ENCODE results near the gene ERMN. TPM values are rescaled to one million over a fixed set of nuclear protein-coding genes. Genes with fewer than 3 reads are reported as not detected.
A peak's percentile ranks its signal among the peaks of the same experiment; 100 is the strongest.

Gene ERMN
- total and polyA plus RNA-seq, 2 experiments from 2014 or later, result not detected

GRCh38 chr2:157318884-157319283 lies 6.7 kb downstream of the ERMN start:
- 97 to 98% methylated on average over 2 of the region's 2 CpGs for WGBS, 2 experiments (ENCODE audit: low coverage in 1 of 2, low lambda C conversion rate in 2 of 2, missing lambda C conversion rate in 2 of 2)
- no peaks in the 10 kb centered on the region for H3K9me2 ChIP-seq (ENCODE audit: insufficient read depth)
- no peaks in the 10 kb centered on the region for H3K79me2 ChIP-seq (ENCODE audit: insufficient read depth)
- H3K4me2 ChIP-seq (ENCODE audit: unreplicated experiment), result no peak overlapping the region
- no peak overlapping the region for H3K4me3 ChIP-seq
- no peaks in the 10 kb centered on the region for H3K27me3 ChIP-seq (replicated peaks; ENCODE audit: insufficient read depth)
- H3F3A ChIP-seq (ENCODE audit: insufficient read depth), result peaks cover 9% of the 10 kb centered on the region; the same call in 1 of the 2 replicates
- H3K27ac ChIP-seq, result no peak overlapping the region
- H3K4me1 ChIP-seq (ENCODE audit: insufficient read depth), result peaks cover 17% of the 10 kb centered on the region; the same call in 1 of the 2 replicates
- no peak for TF ChIP-seq EZH2phosphoT487 (IDR thresholded peaks at IDR 0.05; ENCODE audit: insufficient read depth, low read depth)
- no peak overlapping the region for H3K9ac ChIP-seq
- no peaks in the 10 kb centered on the region for H3K36me3 ChIP-seq (ENCODE audit: low read depth)
- no peaks in the 10 kb centered on the region for H3K9me3 ChIP-seq (ENCODE audit: low read depth)
- DNase-seq, result no peak
- in situ Hi-C loops (cut with MboI), result no loop called here
- no peaks in the 10 kb centered on the region for H4K20me1 ChIP-seq (ENCODE audit: insufficient read depth)
- H2AFZ ChIP-seq, result no peak overlapping the region

- in situ Hi-C loops (cut with MboI), result no loop called here
- peaks cover 32% of the 10 kb centered on the region for H3F3A ChIP-seq (ENCODE audit: insufficient read depth)
- no peaks in the 10 kb centered on the region for H3K79me2 ChIP-seq (ENCODE audit: insufficient read depth)
- 76 to 79% methylated on average over 4 of the region's 4 CpGs for WGBS, 2 experiments (ENCODE audit: low coverage in 1 of 2, low lambda C conversion rate in 2 of 2, missing lambda C conversion rate in 2 of 2)
- no peak overlapping the region for H2AFZ ChIP-seq
- DNase-seq, result no peak
- H3K9me2 ChIP-seq (ENCODE audit: insufficient read depth), result no peaks in the 10 kb centered on the region
- H3K4me2 ChIP-seq (ENCODE audit: unreplicated experiment), result no peak overlapping the region
- no peak overlapping the region for H3K27ac ChIP-seq
- H3K4me1 ChIP-seq (ENCODE audit: insufficient read depth), result peaks cover 44% of the 10 kb centered on the region
- H3K9ac ChIP-seq, result no peak overlapping the region
- no peaks in the 10 kb centered on the region for H3K9me3 ChIP-seq (ENCODE audit: low read depth)
- H3K27me3 ChIP-seq (replicated peaks; ENCODE audit: insufficient read depth), result no peaks in the 10 kb centered on the region
- H3K4me3 ChIP-seq, result no peak overlapping the region
- TF ChIP-seq EZH2 (IDR thresholded peaks at IDR 0.05; ENCODE audit: insufficient read depth, poor library complexity, severe bottlenecking) (no peak), EZH2phosphoT487 (IDR thresholded peaks at IDR 0.05; ENCODE audit: insufficient read depth, low read depth) (no peak)
- no peaks in the 10 kb centered on the region for H4K20me1 ChIP-seq (ENCODE audit: insufficient read depth)
- 0 out of 2 replicates have a peak, but pooled peaks cover 6% of the 10 kb centered on the region for H3K36me3 ChIP-seq (ENCODE audit: low read depth)
Measured at GRCh38 chr2:157315901-157316300, 9.7 kb downstream of the ERMN start.

- Histone ChIP-seq H3K9ac (no peak overlapping the region), H3K79me2 (ENCODE audit: insufficient read depth) (no peaks in the 10 kb centered on the region), H3K4me1 (ENCODE audit: insufficient read depth) (peaks cover 38% of the 10 kb centered on the region), H3K27ac (peak overlapping the region; percentile 58), H3K27me3 (replicated peaks; ENCODE audit: insufficient read depth) (no peaks in the 10 kb centered on the region), H3K9me3 (ENCODE audit: low read depth) (no peaks in the 10 kb centered on the region), H3K4me3 (no peak overlapping the region; the same call in 1 of the 2 replicates), H2AFZ (0 out of 2 replicates have a peak overlapping the region, but pooled peaks have one; percentile 4), H3K36me3 (ENCODE audit: low read depth) (peaks cover 26% of the 10 kb centered on the region; the same call in 1 of the 2 replicates), H4K20me1 (ENCODE audit: insufficient read depth) (no peaks in the 10 kb centered on the region), H3F3A (ENCODE audit: insufficient read depth) (peaks cover 26% of the 10 kb centered on the region), H3K9me2 (ENCODE audit: insufficient read depth) (no peaks in the 10 kb centered on the region), H3K4me2 (ENCODE audit: unreplicated experiment) (peak overlapping the region; percentile 25)
- WGBS, 2 experiments (ENCODE audit: low coverage in 1 of 2, low lambda C conversion rate in 2 of 2, missing lambda C conversion rate in 2 of 2), result 7% methylated on average over 1 of the region's 1 CpG
- in situ Hi-C loops (cut with MboI), result no loop called here
- DNase-seq, result peak; percentile 62
- TF ChIP-seq EZH2 (IDR thresholded peaks at IDR 0.05; ENCODE audit: insufficient read depth, poor library complexity, severe bottlenecking), result no peak
Measured at GRCh38 chr2:157312866-157313486, 12.6 kb downstream of the ERMN start.

- no peak for TF ChIP-seq EZH2phosphoT487 (IDR thresholded peaks at IDR 0.05; ENCODE audit: insufficient read depth, low read depth)
- no peak for TF ChIP-seq EZH2 (IDR thresholded peaks at IDR 0.05; ENCODE audit: insufficient read depth, poor library complexity, severe bottlenecking)
- in situ Hi-C loops (cut with MboI), result no loop called here
Measured at GRCh38 chr2:157311706-157312105, 13.9 kb downstream of the ERMN start.

More at GRCh38 chr2:157311706-157312105, 13.9 kb downstream of the ERMN start:
- no peak for DNase-seq
- Histone ChIP-seq H3K9me3 (ENCODE audit: low read depth) (no peaks in the 10 kb centered on the region), H3F3A (ENCODE audit: insufficient read depth) (peaks cover 28% of the 10 kb centered on the region), H3K27me3 (replicated peaks; ENCODE audit: insufficient read depth) (no peaks in the 10 kb centered on the region), H3K4me3 (no peak overlapping the region), H3K9ac (no peak overlapping the region), H3K36me3 (ENCODE audit: low read depth) (peaks cover 35% of the 10 kb centered on the region; the same call in 1 of the 2 replicates), H3K4me1 (ENCODE audit: insufficient read depth) (peaks cover 43% of the 10 kb centered on the region), H2AFZ (no peak overlapping the region), H4K20me1 (ENCODE audit: insufficient read depth) (no peaks in the 10 kb centered on the region), H3K27ac (peak overlapping the region; percentile 58; the same call in 1 of the 2 replicates), H3K9me2 (ENCODE audit: insufficient read depth) (no peaks in the 10 kb centered on the region), H3K79me2 (ENCODE audit: insufficient read depth) (no peaks in the 10 kb centered on the region), H3K4me2 (ENCODE audit: unreplicated experiment) (peak overlapping the region; percentile 25)
- WGBS, 2 experiments (ENCODE audit: low coverage in 1 of 2, low lambda C conversion rate in 2 of 2, missing lambda C conversion rate in 2 of 2), result 93 to 100% methylated on average over 1 of the region's 1 CpG
